Measurements from ENCODE around the gene PPARD.
A peak's percentile ranks its signal among the peaks of the same experiment; 100 is the strongest.
"Not testable (repeated sequence)": the region's sequence is repeated elsewhere in the genome, so short reads cannot be mapped to it uniquely, and the experiment has no call there.

Gene PPARD

DNA sequence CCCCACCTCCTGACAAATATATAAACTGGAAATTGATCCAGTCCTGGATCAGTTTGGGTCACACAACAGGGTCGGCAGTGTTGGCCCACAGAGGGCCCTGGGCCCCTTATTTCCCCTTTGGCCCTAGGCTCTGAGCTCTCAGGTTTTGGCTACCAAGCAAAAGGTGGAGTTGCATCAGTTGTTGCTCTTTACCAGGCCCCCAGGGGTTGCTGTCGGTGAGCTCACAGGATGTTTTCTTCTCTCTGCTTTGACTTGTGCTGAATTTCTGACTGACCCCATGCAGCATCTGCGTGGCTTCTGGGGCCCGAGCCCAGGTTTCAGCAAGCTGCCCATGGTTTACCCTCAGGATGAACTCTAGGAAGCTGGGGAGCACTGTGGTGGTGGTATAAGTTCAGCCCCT is 44.6 kb downstream of the PPARD start:
- peak; percentile 25 for DNase-seq

DNA sequence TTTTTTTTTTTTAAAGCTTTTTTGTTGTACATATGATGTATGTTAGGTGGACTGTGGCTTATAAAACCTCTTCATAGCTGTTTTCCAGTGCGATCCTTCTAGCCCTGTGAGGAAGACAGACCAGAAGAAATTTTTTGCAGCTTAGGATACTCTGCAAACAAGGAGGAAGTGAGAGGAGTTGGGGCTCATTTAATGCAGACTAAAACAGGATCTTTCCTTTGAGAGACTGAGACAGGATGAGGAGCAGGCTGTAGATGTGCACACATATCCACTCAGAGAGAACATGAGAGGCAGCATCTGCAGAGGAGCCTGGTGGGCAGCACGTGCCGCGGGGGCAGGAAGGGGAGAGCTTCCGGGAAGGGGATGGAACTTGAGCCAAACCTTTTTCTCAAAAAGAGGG is 45.7 kb downstream of the PPARD start:
- no peak for DNase-seq

DNA sequence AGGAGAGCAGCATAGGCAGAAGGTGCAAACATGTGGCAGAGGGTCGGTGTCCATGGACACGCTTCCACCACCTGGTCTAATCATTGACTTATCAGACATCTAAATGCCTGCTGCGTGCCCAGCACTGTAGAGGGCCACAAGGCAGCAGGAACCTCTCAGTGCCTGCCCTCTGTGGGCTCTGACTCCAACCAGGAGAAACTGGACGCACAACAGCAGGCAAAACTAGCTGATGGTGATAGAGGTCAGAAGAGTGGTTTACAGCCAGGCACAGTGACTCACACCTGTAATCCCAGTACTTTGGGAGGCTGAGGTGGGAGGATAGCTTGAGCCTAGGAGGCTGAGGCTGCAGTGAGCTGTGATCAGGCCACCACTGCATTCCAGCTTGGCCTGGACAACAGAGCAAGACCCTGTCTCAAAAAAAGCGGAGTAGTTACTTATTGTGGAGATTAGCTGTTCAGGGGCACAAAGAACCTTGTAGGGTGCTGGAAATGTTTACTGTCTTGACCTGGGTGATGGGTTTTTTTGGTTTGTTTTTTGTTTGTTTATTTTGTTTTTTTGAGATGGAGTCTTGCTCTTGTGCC is 46.5 kb downstream of the PPARD start:
- DNase-seq: no peak

DNA sequence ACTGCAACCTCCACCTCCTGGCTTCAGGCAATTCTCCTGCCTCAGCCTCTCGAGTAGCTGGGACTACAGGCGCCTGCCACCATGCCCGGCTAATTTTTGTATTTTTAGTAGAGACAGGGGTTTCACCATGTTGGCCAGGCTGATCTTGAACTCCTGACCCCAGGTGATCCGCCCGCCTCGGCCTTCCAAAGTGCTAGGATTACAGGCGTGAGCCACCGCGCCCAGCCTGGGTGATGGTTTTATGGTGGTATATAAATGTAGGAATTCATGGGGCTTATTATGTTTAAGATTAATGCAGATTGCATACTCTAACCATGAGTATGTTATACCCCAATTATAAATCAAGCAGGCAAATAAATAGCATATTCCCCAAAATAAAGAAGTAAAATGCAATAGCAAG is 47.0 kb downstream of the PPARD start:
- not testable (repeated sequence) for DNase-seq

DNA sequence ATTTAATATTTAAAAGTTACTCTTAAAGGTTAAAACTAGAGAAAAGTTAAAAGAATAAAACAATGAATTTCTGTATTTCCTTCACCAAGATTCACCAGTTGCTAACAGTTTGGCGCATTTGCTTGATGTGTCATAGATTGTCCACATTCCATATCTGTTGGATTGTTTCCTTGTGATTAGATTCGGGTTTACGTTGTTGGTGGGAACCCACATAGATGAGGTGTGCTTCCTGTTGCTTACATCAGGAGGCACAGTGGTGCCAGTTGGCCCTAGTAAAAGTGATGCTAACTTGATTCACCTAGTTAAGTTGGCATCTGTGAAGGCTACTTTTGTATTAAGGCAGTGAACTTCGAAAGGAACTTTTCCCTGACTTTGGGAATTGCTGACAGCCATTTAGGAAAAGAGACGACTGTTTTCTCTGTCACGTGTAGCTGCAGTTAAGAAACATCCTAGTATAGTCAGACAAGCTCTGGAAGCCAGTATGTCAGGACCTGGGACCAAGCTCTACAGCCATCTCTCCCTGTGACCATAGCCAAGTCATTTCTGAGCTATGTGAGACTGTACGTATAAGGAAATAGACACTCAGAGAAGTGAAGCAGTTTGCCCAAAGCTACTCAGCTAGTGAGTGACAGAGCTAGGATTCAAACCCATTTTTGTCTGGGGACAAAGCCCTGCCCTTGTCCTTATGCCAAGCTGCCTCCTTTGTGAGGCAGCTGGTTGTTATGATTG is 49.0 kb downstream of the PPARD start:
- peak; percentile 83 for DNase-seq

DNA sequence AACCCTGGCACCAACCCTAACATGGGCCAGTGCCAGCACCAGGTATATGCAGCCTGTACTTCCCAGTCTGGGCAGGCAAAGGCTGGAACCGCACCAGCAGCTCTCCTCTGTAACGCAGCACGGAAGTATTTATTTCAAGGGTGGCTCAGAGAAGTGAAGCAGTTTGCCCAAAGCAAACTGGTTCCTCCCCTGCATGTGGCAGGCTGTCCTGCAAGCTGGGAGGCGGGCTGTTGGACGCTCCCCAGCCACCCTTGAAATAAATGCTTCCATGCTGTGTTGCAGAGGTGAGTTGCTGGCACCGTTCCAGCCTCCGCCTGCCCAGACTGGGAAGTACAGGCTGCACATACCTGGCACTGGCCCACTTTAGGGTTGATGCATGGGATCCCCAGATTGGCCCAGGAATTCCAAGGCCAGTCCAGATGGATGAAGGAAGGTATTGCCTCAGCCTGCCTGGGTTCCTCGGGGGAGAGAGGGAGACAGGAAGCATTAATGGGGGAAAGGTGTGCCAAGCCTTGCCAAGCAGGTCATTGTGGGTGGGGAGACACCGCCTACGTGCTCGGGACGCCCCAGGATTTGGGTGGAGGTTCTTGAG is 49.8 kb downstream of the PPARD start:
- no peak for DNase-seq

DNA sequence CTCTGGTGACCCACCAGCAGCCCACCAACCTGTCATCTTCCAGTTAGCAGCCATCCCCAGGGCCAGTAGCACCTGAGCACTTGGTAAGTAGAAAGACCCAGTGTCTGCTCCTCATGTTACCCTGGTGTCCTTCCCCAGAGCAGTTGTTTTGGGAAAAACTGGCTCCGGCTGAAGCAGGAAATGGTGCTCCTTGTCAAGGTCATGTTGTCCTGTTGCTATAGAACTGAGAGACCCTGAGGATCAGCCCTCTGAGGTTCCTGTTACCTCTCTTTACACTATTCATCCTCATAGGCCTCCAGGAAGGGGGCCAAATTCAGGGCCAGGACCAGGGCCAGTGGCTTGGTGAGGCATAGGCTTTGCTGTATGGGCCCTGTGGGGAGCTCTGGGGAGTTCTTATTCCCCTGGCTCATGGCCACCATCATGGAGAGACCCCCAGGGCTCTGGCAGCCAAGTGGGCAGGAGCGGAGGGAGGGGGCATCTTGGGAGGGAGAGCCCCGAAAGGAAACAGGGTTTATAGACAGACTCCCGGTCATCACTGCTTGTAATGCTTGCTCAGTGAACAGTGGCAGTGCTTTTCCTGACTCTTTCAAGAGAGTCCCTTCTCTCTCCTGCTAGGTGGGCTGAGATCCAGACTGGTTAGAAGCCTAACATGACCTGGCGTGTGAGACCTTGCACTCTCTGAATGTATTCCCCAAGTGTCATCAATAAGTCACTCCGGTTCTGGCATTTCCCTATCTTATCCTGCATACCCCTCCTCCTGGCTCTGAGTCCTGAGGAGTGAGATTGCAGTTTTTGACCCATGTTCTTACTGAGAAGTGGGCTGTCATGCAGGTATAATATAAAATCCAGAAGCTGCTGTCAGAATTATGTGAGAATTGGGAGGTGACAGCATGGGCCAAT is 50.7 kb downstream of the PPARD start:
- no peak for DNase-seq

DNA sequence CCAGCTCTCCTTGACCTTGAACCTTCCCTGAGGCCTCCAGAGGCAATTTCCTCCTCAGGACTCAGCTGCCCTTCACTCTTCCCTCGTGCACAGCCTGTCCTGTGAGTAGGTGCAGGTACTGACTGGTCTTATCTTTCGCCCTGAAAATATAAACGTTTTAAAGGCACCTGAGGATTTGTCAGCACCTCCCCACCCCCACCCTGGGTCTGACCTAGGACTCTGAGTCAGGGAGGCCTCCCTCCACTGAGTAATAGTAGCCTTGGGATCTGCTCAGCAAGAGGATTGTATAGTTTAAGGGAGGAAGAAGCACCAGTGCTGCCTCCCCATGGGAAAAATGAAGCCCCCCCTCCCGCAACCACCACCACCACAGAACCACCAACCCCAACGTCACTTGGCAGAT is 54.6 kb downstream of the PPARD start:
- DNase-seq: peak; percentile 47

DNA sequence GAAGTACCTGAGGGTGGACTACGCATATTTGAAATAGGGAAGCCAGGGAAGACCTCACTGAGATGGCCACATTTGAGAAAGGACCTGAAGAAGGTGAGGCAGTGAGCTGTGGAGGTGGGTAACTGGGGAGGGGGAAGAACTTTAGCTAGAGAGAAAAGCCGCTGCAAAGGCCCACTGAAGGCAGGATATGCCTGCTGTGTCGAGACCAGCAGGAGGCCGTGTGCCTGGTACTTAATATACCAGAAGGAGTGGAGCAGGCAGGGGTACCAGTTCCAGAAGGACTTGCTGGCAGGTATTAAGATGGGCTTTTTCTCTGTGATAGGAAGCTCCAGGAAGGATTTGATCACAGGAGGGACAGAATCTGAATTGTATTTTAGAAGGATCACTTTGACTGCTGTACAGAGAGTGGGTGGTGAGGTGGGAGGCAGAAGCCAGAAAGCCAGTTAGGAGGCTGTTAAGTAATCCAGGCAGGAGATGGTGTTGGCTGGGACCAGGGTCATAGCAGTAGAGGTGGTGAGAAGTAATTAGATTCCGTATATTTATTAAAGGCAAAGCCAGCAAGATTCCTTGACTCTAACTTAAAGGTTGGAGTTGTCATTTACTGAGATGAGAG is 55.6 kb downstream of the PPARD start:
- no peak for DNase-seq

DNA sequence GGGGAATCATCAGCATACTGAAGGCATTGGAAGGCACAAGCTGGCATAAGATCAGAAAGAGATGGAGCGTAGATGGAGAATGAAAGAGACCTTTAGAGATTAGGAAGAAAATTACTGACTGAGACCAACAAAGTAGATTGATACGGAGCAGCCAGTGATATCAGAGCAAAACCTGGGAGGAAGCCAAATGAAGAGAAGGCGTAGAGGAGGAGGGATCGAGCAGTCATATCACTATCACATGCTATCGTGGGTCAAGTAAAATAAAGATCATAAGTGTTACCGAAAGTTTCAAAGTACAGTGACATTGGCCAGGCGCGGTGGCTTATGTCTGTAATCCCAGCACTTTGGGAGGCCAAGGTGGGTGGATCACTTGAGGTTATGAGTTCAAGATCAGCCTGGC is 56.2 kb downstream of the PPARD start:
- DNase-seq: no peak

DNA sequence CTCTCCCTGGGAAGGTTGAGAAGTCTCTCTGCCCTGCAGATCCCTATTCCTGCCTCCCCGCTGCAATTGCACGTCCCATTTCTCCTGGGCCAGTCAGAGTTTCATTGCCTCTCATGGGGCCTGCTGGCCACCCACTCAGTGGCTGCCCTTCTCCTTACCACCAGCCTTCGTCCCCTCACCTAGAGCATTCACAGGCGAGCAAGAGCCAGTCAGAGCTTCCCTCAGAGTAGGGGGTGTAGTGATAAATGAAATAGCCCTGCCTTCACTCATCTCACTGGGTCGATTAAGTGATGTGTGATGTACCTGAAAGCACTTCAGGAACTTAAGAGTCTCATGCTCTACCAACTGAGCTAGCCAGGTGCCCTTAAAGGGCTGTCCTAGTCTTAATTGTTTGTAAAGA is 57.8 kb downstream of the PPARD start:
- DNase-seq: no peak

DNA sequence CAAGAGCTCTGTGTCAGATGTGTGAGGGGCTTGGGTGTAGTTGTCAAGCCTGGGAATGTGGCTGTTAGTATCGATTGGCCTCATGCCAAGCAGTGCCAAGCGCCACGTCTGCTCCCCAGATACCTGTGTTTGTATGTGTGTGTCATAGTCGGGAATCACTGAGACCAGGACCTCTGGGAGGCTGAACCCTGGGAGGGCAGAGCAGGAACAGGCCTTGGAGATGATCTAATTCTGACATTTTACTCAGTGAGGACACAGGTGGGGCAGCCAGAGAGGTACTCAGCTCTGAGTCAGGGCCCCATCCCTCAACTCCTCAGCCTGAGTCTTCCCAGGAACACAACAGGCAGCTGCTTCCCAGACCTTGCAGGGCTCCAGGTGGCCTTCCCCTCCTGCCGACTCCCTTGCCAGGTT is 58.5 kb downstream of the PPARD start:
- DNase-seq: no peak

DNA sequence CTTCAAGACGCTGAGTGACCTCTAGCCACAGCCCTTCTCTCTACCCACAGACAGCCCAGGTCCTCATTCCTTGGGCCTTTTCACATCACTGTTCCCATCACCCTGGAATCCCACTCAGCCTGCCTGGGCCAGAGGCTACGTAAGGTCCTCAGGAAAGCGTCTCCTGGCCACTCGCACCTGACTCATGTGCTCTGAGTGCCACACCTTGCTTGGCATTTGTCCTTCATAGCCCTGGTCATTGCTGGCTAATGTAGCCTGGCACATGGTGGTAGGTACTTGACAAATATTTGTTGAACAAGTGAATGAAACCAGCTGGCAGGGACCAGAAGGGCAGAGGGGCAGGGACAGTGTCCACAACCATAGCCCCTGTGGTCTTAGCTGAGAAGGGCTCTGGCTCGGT is 59.2 kb downstream of the PPARD start:
- DNase-seq: no peak

DNA sequence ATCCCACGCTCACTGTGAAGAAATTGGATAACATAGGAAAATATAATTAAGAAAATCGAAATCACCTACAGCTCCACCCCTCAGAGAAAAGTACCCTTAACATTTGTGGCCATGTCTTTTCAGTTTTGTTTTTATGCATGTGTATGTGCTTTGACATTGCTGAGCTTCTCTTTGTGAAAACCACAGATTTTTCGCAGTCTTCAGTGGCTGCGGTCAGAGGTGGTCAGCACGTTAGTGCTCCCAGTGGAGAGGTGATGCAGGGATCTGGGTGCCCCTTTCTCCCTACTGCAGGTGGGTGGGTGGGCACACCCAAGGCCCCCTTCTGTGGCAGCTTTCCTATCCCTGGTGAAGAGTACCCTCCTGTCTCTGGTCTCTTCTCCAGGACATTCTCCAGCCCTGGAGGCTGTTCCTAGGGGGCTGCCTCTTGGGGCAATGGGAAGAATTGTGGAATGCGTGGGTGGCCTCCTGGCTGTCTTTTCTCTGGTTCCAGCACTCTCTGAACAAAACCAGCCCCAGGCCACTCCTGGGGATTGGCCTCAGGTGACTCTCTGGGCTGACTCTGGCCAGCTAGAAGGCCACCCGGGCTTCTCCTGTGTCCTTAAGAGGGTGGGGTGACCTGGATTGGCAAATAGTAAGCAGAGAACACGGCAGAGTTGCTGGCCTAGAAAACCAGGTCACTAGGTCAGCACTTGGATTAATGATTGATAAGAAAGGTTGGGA is 59.9 kb downstream of the PPARD start:
- DNase-seq: no peak

DNA sequence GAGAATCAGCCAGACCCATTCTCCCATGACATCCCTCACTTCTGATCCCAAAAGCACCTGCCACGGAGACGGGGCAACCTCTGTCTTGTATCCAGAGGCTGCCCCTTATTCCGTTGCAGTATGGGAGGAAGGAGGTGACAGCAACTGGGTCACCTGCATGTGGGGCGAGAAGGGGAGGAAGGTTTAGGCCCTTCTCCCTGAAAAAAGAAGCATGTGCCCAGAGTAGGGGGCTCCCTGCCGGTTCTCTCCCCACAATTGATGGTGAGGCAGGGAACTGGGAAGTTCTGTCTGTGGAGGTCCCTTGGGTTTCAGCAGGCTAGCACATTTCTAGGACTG is 60.5 kb downstream of the PPARD start:
- no peak for DNase-seq

DNA sequence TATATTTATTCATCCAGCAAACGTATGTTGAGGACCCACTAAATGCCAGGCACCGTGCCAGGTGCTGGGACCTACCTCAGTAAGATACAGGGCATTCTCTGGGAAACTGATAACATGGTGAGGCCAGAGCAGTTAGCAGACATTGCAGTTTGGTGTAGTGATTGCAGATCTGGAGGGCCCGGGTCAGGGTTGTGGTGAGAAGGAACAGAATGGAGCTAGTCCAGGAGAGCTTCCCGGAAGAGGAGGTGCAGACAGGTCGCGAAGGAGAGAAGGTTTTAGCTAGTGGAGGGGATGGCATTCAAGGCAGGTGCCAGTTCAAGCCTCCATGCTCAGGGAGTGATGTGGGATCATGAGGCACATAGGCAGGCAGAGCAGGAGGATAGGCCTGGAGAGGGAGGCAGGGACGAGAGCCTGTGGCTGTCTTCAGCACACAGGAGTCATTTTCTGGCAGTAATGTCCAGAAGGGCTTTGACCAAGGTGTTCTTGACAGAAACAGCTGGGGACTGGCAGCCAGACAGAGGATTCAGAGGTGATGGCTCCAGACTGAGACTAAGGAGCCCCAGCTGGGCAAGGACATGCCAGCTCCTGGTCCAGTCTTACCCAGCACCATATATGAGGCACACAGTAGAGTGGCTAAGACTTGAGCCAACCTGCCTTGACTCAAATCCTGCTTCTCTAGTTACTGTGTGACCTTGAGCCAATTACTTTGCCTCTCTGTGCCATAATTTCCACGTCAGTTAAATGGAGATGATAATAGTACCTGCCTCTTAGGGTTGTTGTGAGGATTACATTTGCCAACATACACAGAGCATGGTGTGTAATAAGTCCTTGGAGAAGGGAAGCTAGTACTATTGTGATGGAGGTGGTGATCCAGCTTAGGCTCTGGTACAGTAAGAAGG is 61.4 kb downstream of the PPARD start:
- DNase-seq: no peak

DNA sequence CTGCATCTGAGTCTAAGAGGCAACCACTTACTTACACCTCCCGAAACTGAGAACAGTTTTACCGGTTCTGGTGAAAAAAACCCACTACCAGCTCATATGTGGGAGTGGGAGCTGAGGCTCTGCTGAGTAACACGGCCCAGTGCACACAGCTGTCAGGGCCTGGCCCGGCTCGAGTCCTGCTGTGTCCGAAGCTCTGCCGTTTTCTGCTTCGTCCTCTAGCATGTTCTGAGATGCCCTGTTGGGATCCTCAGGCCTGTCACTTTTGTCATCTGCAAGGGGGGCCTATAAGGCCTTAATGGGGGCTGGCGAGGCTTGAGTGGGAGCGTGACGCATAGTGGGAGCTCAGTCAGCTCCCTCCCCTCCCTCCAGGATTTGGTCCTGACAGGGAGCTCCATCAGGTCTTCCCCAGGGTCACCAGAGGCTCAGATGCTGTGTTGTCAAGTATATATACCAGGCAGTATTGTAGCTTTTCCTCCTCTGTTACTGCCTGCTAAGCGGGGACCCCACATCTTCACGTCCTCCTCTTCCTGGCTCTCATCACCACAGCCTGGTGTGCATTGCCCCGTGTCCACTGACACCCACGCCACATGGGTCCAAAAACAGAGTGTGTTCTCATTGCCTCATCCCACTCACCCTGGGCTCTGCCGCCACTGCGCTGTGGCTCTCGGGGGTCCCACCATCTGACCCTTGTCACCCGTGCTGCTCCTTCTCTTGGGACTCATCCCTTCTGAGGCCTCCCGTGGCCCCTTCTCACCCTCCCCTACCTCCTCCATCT is 64.5 kb downstream of the PPARD start:
- no peak for DNase-seq

DNA sequence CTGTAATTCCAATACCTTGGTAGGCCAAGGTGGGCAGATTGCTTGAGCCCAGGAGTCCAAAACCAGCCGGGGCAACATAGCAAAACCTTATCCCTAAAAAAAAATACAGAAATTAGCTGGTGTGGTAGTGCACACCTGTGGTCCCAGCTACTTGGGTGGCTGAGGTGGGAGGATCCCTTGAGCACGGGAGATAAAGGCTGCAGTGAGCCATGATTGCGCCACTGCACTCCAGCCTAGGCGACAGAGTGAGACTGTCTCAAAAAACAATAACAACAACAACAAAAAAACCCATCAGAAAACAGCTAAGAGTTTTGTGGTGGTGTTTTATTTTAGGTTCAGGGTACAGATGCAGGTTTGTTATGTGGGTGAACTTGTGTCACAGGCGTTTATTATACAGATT is 66.9 kb downstream of the PPARD start:
- DNase-seq: no peak

DNA sequence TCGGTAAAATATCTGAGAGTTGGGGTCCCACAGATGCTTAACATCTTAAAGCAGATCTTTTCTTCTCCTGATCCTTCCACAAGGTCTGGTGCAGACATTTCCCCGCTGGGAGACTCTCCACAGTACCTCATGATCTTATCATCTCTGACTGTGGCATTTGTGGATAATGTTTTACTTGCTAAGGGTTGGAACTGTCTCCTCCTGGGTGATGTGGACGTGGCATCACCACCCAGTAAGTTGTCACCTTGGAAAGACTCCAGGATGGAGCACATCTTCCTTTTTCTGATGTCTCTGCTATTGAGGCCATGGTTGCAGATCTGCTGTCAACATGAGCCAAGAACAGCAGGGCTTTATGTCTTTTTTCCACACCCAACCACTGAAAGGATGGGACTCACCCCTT is 67.8 kb downstream of the PPARD start:
- DNase-seq: no peak

DNA sequence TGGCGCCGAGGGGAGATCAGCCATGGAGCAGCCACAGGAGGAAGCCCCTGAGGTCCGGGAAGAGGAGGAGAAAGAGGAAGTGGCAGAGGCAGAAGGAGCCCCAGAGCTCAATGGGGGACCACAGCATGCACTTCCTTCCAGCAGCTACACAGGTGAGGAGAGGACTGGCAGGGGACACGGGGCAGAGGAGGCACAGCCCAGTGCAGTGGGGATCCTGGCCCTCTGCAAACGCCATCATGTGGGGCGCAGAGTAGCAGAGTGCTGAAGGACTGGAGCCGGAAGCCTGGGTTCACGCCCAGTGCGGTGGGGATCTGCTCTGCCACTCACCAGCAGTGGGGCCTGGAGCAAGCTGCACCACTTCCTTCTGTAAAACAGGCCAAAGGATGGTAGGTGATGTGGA is 68.7 kb downstream of the PPARD start:
- no peak for DNase-seq

DNA sequence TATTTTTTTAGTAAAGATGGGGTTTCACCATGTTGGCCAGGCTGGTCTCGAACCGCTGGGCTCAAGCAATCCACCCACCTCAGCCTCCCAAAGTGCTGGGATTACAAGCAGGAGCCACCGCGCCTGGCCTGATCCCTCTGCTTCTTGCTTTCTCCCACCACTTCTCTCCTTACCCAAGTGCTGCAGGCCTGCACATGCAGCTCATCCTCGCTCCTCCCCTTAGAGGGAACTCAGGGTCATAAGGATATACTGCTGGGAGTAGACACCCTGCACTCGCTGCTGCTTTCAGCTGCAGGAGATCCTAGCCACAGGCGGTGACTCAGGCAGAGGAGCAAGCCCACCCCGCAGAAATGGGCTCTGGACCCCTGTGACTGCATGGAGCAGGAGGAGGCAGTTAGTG is 69.7 kb downstream of the PPARD start:
- no peak for DNase-seq

Measured in fibroblast of upper back skin (primary cell).